Activated CD4-positive, alpha-beta T cell treated with anti-CD3 and anti-CD28 coated beads, Interleukin-2, amount 10 ng/mL, durations not matched to agents 7 days and 5 days (primary cell): ENCODE measurements around the gene CCNB1. TPM values are rescaled to one million over a fixed set of nuclear protein-coding genes. Genes with fewer than 3 reads are reported as not detected.
"Not testable (repeated sequence)": the region's sequence is repeated elsewhere in the genome, so short reads cannot be mapped to it uniquely, and the experiment has no call there.

Source experiments
- CTCF ChIA-PET: fragments of 350-600 bp; sonication (Branson Sonifier 250); formaldehyde crosslinking; loops from one replicate; lab custom pipeline; 2021; ENCODE audit warnings: antibody characterized with exemption; lab: Charles Lee
- POLR2A ChIA-PET: fragments of 350-600 bp; sonication (Branson Sonifier 250); formaldehyde crosslinking; loops from one replicate; lab custom pipeline; 2021; ENCODE audit warnings: antibody characterized with exemption; lab: Charles Lee
- DNase-seq: peaks from one replicate; pipeline ENCODE4 v3.0.0-alpha.2; 2020
- H3K27ac Mint-ChIP-seq: one replicate; pipeline ENCODE4 v1.8.0; 2021; ENCODE audit warnings: mild to moderate bottlenecking, moderate library complexity, mixed read lengths
- H3K27me3 Mint-ChIP-seq: one replicate; pipeline ENCODE4 v1.8.0; 2021; ENCODE audit warnings: mixed read lengths
- H3K36me3 Mint-ChIP-seq: one replicate; pipeline ENCODE4 v1.8.0; 2021; ENCODE audit warnings: low read depth, mixed read lengths
- H3K4me1 Mint-ChIP-seq: one replicate; pipeline ENCODE4 v1.8.0; 2021; ENCODE audit warnings: mixed read lengths
- H3K4me3 Mint-ChIP-seq: one replicate; pipeline ENCODE4 v1.8.0; 2021; ENCODE audit warnings: mild to moderate bottlenecking, moderate library complexity, mixed read lengths
- H3K9me3 Mint-ChIP-seq: one replicate; pipeline ENCODE4 v1.8.0; 2021; ENCODE audit warnings: mixed read lengths
- total RNA-seq, 2 experiments: library from RNA; stranded (reverse); gene quantifications; one replicate each; pipeline ENCODE4 v1.2.3, GENCODE V29; 2021

Gene CCNB1
- 100 to 1,000 TPM; 175 to 182 TPM for total RNA-seq

GRCh38 chr5:69166686-69167492 is at the start of gene CCNB1:
TSS of gene CCNB1 (plus strand) at chr5:69167150. CDS start at chr5:69167263, 113 bp downstream.
- Mint-ChIP-seq H3K9me3 (peaks cover 2% of the 10 kb centered on the region), H3K27me3 (no peaks in the 10 kb centered on the region), H3K4me1 (peaks cover 42% of the 10 kb centered on the region), H3K27ac (peak within 1 kb of the TSS; percentile 92), H3K36me3 (peaks cover 41% of the 10 kb centered on the region), H3K4me3 (peak within 1 kb of the TSS; percentile 84)
- peak; percentile 99 for DNase-seq
- ChIA-PET CTCF (interaction anchor here (0.7 to 1.6 kb wide), 5 partner anchors 8 to 73 kb away, joined by 3 to 6 read pairs (median 3); partner anchors contain the start of genes CENPH and SLC30A5), POLR2A (interaction anchor here (0.6 kb wide), 1 partner anchor 15 kb away, joined by 5 read pairs; no protein-coding TSS in a partner anchor)

DNA sequence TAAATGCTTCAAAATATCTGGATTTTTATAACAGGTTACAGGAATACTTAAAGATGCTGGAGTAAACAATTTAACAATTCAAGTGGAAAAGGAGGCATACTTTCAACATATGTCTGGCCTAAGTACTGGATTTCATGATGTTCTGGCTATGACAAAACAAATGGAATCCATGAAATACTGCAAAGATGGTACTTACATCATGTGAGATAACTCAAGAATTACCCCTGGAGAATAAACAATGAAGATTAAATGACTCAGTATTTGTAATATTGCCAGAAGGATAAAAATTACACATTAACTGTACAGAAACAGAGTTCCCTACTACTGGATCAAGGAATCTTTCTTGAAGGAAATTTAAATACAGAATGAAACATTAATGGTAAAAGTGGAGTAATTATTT is 37.5 kb upstream of the CCNB1 start:
- CTCF ChIA-PET: no interaction called here
- no peak for DNase-seq
- no peaks in the 10 kb centered on the region for H3K27me3 Mint-ChIP-seq
- peaks cover 20% of the 10 kb centered on the region for H3K36me3 Mint-ChIP-seq
- POLR2A ChIA-PET: no interaction called here
- H3K4me1 Mint-ChIP-seq: no peaks in the 10 kb centered on the region
- H3K9me3 Mint-ChIP-seq: no peaks in the 10 kb centered on the region
- no peak overlapping the region for H3K4me3 Mint-ChIP-seq
- no peak overlapping the region for H3K27ac Mint-ChIP-seq

GRCh38 chr5:69130241-69130640 is 36.7 kb upstream of the CCNB1 start:
- H3K27me3 Mint-ChIP-seq: no peaks in the 10 kb centered on the region
- no peaks in the 10 kb centered on the region for H3K9me3 Mint-ChIP-seq
- peaks cover 16% of the 10 kb centered on the region for H3K36me3 Mint-ChIP-seq
- DNase-seq: no peak
- H3K4me3 Mint-ChIP-seq: no peak overlapping the region
- H3K27ac Mint-ChIP-seq: no peak overlapping the region
- POLR2A ChIA-PET: no interaction called here
- CTCF ChIA-PET: no interaction called here
- H3K4me1 Mint-ChIP-seq: no peaks in the 10 kb centered on the region

GRCh38 chr5:69131304-69131703 is 35.6 kb upstream of the CCNB1 start:
- Mint-ChIP-seq H3K9me3 (no peaks in the 10 kb centered on the region), H3K36me3 (peaks cover 16% of the 10 kb centered on the region), H3K4me1 (no peaks in the 10 kb centered on the region), H3K27me3 (no peaks in the 10 kb centered on the region), H3K27ac (no peak overlapping the region), H3K4me3 (no peak overlapping the region)
- ChIA-PET POLR2A (no interaction called here), CTCF (interaction anchor here (0.5 kb wide), 2 partner anchors 29 to 140 kb away, joined by 3 read pairs; no protein-coding TSS in a partner anchor)
- no peak for DNase-seq

- CTCF ChIA-PET: no interaction called here
- H3K27ac Mint-ChIP-seq: no peak overlapping the region
- H3K4me3 Mint-ChIP-seq: no peak overlapping the region
Observed at GRCh38 chr5:69134126-69134525, 32.8 kb upstream of the CCNB1 start.

DNA sequence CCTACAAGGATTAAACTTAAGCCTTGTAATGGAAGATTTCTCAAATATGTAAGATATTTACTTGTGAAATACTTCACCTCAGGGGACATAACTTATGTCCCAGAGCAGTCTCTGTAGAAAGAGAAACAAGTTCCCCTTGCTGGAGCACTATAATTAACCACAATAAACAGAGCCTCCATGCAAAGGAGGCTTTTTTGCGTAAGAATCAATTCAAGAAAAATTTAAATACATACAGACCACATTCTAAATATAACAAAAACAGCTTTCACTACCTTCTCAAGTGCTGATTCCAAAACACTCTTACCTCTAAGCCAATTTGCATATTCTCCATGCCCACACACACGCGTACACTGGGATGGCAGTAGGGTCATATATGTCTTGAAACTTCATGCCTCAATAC is 30.7 kb upstream of the CCNB1 start:
- Mint-ChIP-seq H3K9me3 (peaks cover 7% of the 10 kb centered on the region), H3K4me3 (no peak overlapping the region), H3K4me1 (no peaks in the 10 kb centered on the region), H3K27me3 (no peaks in the 10 kb centered on the region), H3K27ac (no peak overlapping the region), H3K36me3 (peaks cover 7% of the 10 kb centered on the region)
- ChIA-PET POLR2A (no interaction called here), CTCF (interaction anchor here (1.3 kb wide), 1 partner anchor 16 kb away, joined by 3 read pairs; no protein-coding TSS in a partner anchor)
- DNase-seq: no peak

More at GRCh38 chr5:69134126-69134525, 32.8 kb upstream of the CCNB1 start:
- POLR2A ChIA-PET: no interaction called here
- Mint-ChIP-seq H3K36me3 (peaks cover 9% of the 10 kb centered on the region), H3K4me1 (no peaks in the 10 kb centered on the region), H3K9me3 (no peaks in the 10 kb centered on the region), H3K27me3 (no peaks in the 10 kb centered on the region)
- no peak for DNase-seq

DNA sequence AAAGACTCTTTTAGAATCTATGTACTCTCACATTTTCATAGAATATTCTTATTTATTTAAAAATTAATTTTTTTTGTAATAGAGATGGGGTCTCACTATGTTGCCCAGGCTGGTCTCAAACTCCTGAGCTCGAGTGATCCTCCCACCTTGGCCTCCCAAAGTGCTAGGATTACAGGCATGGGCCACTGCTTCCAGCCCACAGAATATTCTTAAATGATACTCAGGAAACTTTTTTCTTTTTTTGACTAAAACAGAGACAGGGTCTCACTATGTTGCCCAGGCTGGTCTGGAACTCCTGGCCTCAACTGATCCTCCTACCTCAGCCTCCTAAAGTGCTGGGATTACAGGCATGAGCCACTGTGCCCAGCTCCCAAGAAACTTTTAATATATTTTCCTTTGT is 29.7 kb upstream of the CCNB1 start:
- H3K9me3 Mint-ChIP-seq, POLR2A ChIA-PET, H3K36me3 Mint-ChIP-seq, DNase-seq, H3K27me3 Mint-ChIP-seq, H3K4me3 Mint-ChIP-seq, H3K4me1 Mint-ChIP-seq, H3K27ac Mint-ChIP-seq: not testable (repeated sequence)
- CTCF ChIA-PET: interaction anchor here (1.3 kb wide), 1 partner anchor 15 kb away, joined by 3 read pairs; no protein-coding TSS in a partner anchor

GRCh38 chr5:69137807-69138206 is 29.1 kb upstream of the CCNB1 start:
- H3K4me3 Mint-ChIP-seq: no peak overlapping the region

DNA sequence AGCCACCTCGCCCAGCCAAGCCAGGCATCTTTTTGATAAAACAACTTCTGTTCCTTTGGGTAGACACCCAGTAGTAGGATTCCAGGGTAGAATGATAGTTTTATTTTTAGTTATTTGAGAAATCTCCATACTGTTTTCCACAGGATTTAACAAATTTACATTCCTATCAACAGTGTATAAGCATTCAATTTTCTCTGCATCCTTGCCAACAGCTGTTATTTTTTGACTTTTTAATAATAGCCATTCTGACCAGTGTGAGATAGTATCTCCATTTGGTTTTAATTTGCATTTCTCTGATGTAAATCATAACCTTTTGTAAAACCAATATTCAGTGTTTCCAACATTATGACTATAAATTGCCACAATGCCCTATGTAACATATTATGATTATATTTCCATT is 28.2 kb upstream of the CCNB1 start:
- H3K27me3 Mint-ChIP-seq: no peaks in the 10 kb centered on the region
- peaks cover 7% of the 10 kb centered on the region for H3K9me3 Mint-ChIP-seq
- no peak overlapping the region for H3K27ac Mint-ChIP-seq
- DNase-seq: no peak
- H3K4me1 Mint-ChIP-seq: no peaks in the 10 kb centered on the region
- no peak overlapping the region for H3K4me3 Mint-ChIP-seq
- POLR2A ChIA-PET: no interaction called here
- peaks cover 2% of the 10 kb centered on the region for H3K36me3 Mint-ChIP-seq
- CTCF ChIA-PET: interaction anchor here (0.7 to 1.2 kb wide), 2 partner anchors 8 to 19 kb away, joined by 3 to 4 read pairs; no protein-coding TSS in a partner anchor

More at GRCh38 chr5:69137807-69138206, 29.1 kb upstream of the CCNB1 start:
- no peaks in the 10 kb centered on the region for H3K4me1 Mint-ChIP-seq
- H3K27me3 Mint-ChIP-seq: no peaks in the 10 kb centered on the region
- ChIA-PET CTCF (interaction anchor here (0.7 to 1.3 kb wide), 2 partner anchors 9 to 14 kb away, joined by 3 to 4 read pairs; no protein-coding TSS in a partner anchor), POLR2A (no interaction called here)
- H3K36me3 Mint-ChIP-seq: peaks cover 7% of the 10 kb centered on the region
- no peak for DNase-seq
- peaks cover 7% of the 10 kb centered on the region for H3K9me3 Mint-ChIP-seq
- no peak overlapping the region for H3K27ac Mint-ChIP-seq

DNA sequence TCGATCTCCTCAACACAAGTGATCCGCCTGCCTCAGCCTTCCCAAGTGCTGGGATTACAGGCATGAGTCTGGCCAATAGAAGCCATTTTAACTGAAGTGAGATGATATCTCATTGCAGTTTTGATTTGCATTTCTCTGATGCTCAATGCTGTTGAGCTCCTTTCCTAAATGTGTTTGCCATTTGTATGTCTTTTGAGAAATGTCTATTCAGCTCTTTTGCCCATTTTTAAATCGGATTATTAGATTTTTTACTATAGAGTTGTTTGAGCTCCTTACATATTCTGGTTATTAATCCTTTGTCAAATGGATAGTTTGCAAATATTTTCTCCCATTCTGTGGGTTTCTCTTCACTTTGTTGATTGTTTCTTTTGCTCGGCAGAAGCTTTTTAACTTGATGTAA is 26.7 kb upstream of the CCNB1 start:
- H3K27me3 Mint-ChIP-seq, CTCF ChIA-PET, H3K4me3 Mint-ChIP-seq, H3K9me3 Mint-ChIP-seq, H3K4me1 Mint-ChIP-seq, H3K27ac Mint-ChIP-seq, DNase-seq, H3K36me3 Mint-ChIP-seq: not testable (repeated sequence)
- POLR2A ChIA-PET: interaction anchor here (0.6 kb wide), 1 partner anchor 9 kb away, joined by 3 read pairs; no protein-coding TSS in a partner anchor

- H3K4me1 Mint-ChIP-seq: no peaks in the 10 kb centered on the region
- H3K36me3 Mint-ChIP-seq: peaks cover 2% of the 10 kb centered on the region
- H3K27me3 Mint-ChIP-seq: no peaks in the 10 kb centered on the region
- ChIA-PET CTCF (no interaction called here), POLR2A (no interaction called here)
- H3K9me3 Mint-ChIP-seq: peaks cover 7% of the 10 kb centered on the region
- no peak overlapping the region for H3K4me3 Mint-ChIP-seq
- DNase-seq: no peak
- H3K27ac Mint-ChIP-seq: no peak overlapping the region
Observed at GRCh38 chr5:69140827-69141226, 26.1 kb upstream of the CCNB1 start.

DNA sequence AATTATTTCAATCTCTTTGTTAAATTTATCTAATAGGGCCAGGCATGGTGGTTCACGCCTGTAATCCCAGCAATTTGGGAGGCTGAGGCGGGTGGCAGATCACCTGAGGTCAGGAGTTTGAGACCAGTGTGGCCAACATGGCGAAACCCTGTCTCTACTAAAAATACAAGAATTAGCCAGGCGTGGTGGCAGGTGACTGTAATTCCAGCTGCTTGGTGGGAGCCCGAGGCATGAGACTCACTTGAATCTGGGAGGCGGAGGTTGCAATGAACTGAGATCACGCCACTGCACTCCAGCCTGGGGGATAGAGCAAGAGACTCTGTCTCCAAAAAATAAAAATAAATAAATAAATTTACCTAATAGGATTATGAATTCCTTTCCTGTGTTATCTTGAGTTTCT is 18.4 kb upstream of the CCNB1 start:
- H3K9me3 Mint-ChIP-seq, H3K4me1 Mint-ChIP-seq, H3K27me3 Mint-ChIP-seq, H3K36me3 Mint-ChIP-seq, H3K27ac Mint-ChIP-seq, H3K4me3 Mint-ChIP-seq, POLR2A ChIA-PET, DNase-seq: not testable (repeated sequence)
- CTCF ChIA-PET: interaction anchor here (0.6 kb wide), 1 partner anchor 263 kb away, joined by 3 read pairs; no protein-coding TSS in a partner anchor
